ENCODE data around the gene NCOA3.

Gene NCOA3

GRCh38 chr20:47479093-47479492 lies 22.6 kb upstream of the NCOA3 start:
- H3K4me3 ChIP-seq (ENCODE audit: low read length): no peak overlapping the region
- no peak for TF ChIP-seq CTCF (IDR thresholded peaks at IDR 0.05; ENCODE audit: insufficient read depth, low read depth, low read length, missing control alignments)
- no peak for DNase-seq (ENCODE audit: low read depth)

DNA sequence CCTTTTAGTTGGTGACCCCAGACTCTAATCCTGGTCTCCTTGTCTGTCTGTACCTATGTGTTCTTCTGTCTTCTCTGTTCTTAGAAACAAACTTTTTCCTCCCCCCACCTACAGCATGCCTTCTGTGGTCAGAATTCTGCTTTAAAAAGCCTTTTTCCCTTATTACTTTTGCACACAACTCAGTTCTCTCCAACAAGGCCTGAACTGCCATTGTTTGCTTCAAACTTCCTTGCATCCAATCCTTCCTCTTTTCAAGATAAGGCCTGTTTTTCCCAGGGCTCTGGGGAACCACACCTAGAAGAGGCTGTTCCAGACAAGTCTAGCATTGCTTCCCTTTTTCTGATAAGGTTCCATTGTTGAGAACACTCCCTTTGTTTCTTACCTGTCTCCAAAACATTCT lies 22.2 kb upstream of the NCOA3 start:
- TF ChIP-seq CTCF (IDR thresholded peaks at IDR 0.05; ENCODE audit: insufficient read depth, low read depth, low read length, missing control alignments): no peak
- no peak for DNase-seq (ENCODE audit: low read depth)
- no peak overlapping the region for H3K4me3 ChIP-seq (ENCODE audit: low read length)

GRCh38 chr20:47480239-47480638 lies 21.4 kb upstream of the NCOA3 start:
- no peak overlapping the region for H3K4me3 ChIP-seq (ENCODE audit: low read length)
- DNase-seq (ENCODE audit: low read depth): no peak
- TF ChIP-seq CTCF (IDR thresholded peaks at IDR 0.05; ENCODE audit: insufficient read depth, low read depth, low read length, missing control alignments): no peak

- DNase-seq (ENCODE audit: low read depth): no peak
- TF ChIP-seq CTCF (IDR thresholded peaks at IDR 0.05; ENCODE audit: insufficient read depth, low read depth, low read length, missing control alignments): no peak
- no peak overlapping the region for H3K4me3 ChIP-seq (ENCODE audit: low read length)
Observed at GRCh38 chr20:47480705-47481104, 21.0 kb upstream of the NCOA3 start.

GRCh38 chr20:47481330-47482216 lies 20.1 kb upstream of the NCOA3 start:
- TF ChIP-seq CTCF (IDR thresholded peaks at IDR 0.05; ENCODE audit: insufficient read depth, low read depth, low read length, missing control alignments): no peak
- H3K4me3 ChIP-seq (ENCODE audit: low read length): no peak overlapping the region
- peak; percentile 70 for DNase-seq (ENCODE audit: low read depth)

DNA sequence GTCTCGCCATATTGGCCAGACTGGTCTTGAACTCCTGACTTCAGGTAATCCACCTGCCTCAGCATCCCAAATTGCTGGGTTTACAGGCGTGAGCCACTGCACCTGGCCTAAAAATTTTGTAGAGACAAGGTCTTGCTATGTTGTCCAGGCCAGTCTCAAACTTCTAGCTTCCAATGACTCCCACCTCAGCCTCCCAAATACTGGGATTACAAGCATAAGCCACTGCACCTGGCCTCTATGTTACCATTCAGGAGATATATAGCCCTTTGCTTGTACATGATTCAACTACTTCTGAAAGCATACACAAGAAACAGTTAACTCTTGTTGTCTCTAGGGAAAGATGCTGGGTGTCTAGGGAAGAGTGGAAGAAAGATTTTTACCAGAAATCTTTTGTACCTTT lies 19.0 kb upstream of the NCOA3 start:
- no peak overlapping the region for H3K4me3 ChIP-seq (ENCODE audit: low read length)
- no peak for DNase-seq (ENCODE audit: low read depth)
- TF ChIP-seq CTCF (IDR thresholded peaks at IDR 0.05; ENCODE audit: insufficient read depth, low read depth, low read length, missing control alignments): no peak

GRCh38 chr20:47484303-47484702 lies 17.4 kb upstream of the NCOA3 start:
- no peak for TF ChIP-seq CTCF (IDR thresholded peaks at IDR 0.05; ENCODE audit: insufficient read depth, low read depth, low read length, missing control alignments)

More at GRCh38 chr20:47484303-47484702, 17.4 kb upstream of the NCOA3 start:
- H3K4me3 ChIP-seq (ENCODE audit: low read length): no peak overlapping the region
- no peak for DNase-seq (ENCODE audit: low read depth)
